Neural crest cell (in vitro differentiated cells): ENCODE results near the gene SLC36A4. TPM values are rescaled to one million over a fixed set of nuclear protein-coding genes. Genes with fewer than 3 reads are reported as not detected.

Experiments
- DNase-seq: peaks from one replicate; pipeline ENCODE4 v3.0.0; 2021; ENCODE audit warnings: low read depth, mixed read lengths, low spot score
- H3K27ac Mint-ChIP-seq: one replicate; pipeline ENCODE4 v1.8.0; 2021; ENCODE audit warnings: mild to moderate bottlenecking, mixed read lengths; ENCODE audit not compliant: unreplicated experiment
- H3K27me3 Mint-ChIP-seq: 2 replicates; pipeline ENCODE4 v1.8.0; 2021; ENCODE audit warnings: low read depth, mild to moderate bottlenecking, mixed read lengths
- H3K36me3 Mint-ChIP-seq: 2 replicates; pipeline ENCODE4 v1.8.0; 2021; ENCODE audit warnings: low read depth, mild to moderate bottlenecking, mixed read lengths
- H3K4me1 Mint-ChIP-seq: 2 replicates; pipeline ENCODE4 v1.8.0; 2021; ENCODE audit warnings: mixed read lengths
- H3K4me3 Mint-ChIP-seq: one replicate; pipeline ENCODE4 v1.8.0; 2021; ENCODE audit warnings: mild to moderate bottlenecking, mixed read lengths
- H3K9me3 Mint-ChIP-seq: 2 replicates; pipeline ENCODE4 v1.8.0; 2021; ENCODE audit warnings: mixed read lengths
- CTCF ChIP-seq: fragments of 200-600 bp; sonication (generic); conservative IDR thresholded peaks from 2 replicates; pipeline ENCODE4 v1.5.0; 2021; ENCODE audit warnings: antibody characterized with exemption, mild to moderate bottlenecking
- total RNA-seq: library from RNA; stranded (reverse); gene quantifications from 2 replicates; pipeline ENCODE4 v1.2.1, GENCODE V29; 2021

Gene SLC36A4
- total RNA-seq, 1 donor from 2014 or later: 34.4 TPM

GRCh38 chr11:93220078-93220477 is 22.3 kb upstream of the SLC36A4 start:
- no peak for TF ChIP-seq CTCF
- DNase-seq: no peak
- no peak overlapping the region for H3K27ac Mint-ChIP-seq
- no peaks in the 10 kb centered on the region for H3K9me3 Mint-ChIP-seq
- H3K4me3 Mint-ChIP-seq: no peak overlapping the region
- H3K27me3 Mint-ChIP-seq: peaks cover 2% of the 10 kb centered on the region
- H3K4me1 Mint-ChIP-seq: peaks cover 10% of the 10 kb centered on the region
- no peaks in the 10 kb centered on the region for H3K36me3 Mint-ChIP-seq

- no peak for DNase-seq
- Mint-ChIP-seq H3K4me3 (no peak overlapping the region), H3K9me3 (no peaks in the 10 kb centered on the region), H3K27ac (no peak overlapping the region), H3K4me1 (peaks cover 10% of the 10 kb centered on the region), H3K36me3 (no peaks in the 10 kb centered on the region), H3K27me3 (peaks cover 2% of the 10 kb centered on the region)
- TF ChIP-seq CTCF: no peak
These were observed 21.6 kb upstream of the SLC36A4 start for GRCh38 chr11:93219440-93219839.

GRCh38 chr11:93216511-93217101 is 18.8 kb upstream of the SLC36A4 start:
- TF ChIP-seq CTCF: no peak
- DNase-seq: no peak
- H3K36me3 Mint-ChIP-seq: no peaks in the 10 kb centered on the region
- peaks cover 10% of the 10 kb centered on the region for H3K4me1 Mint-ChIP-seq
- H3K27me3 Mint-ChIP-seq: peaks cover 2% of the 10 kb centered on the region
- no peak overlapping the region for H3K4me3 Mint-ChIP-seq
- no peak overlapping the region for H3K27ac Mint-ChIP-seq
- no peaks in the 10 kb centered on the region for H3K9me3 Mint-ChIP-seq

GRCh38 chr11:93213622-93214021 is 15.8 kb upstream of the SLC36A4 start:
- DNase-seq: no peak
- TF ChIP-seq CTCF: no peak
- Mint-ChIP-seq H3K36me3 (no peaks in the 10 kb centered on the region), H3K9me3 (no peaks in the 10 kb centered on the region), H3K4me1 (peaks cover 10% of the 10 kb centered on the region), H3K27ac (no peak overlapping the region), H3K27me3 (no peaks in the 10 kb centered on the region), H3K4me3 (no peak overlapping the region)

GRCh38 chr11:93212094-93212493 is 14.3 kb upstream of the SLC36A4 start:
- no peaks in the 10 kb centered on the region for H3K9me3 Mint-ChIP-seq
- no peak overlapping the region for H3K4me3 Mint-ChIP-seq
- peaks cover 7% of the 10 kb centered on the region for H3K4me1 Mint-ChIP-seq
- DNase-seq: no peak
- no peak for TF ChIP-seq CTCF
- no peak overlapping the region for H3K27ac Mint-ChIP-seq
- H3K36me3 Mint-ChIP-seq: no peaks in the 10 kb centered on the region
- no peaks in the 10 kb centered on the region for H3K27me3 Mint-ChIP-seq
